Measurements from ENCODE around the gene LHB.

LHB gene

DNA sequence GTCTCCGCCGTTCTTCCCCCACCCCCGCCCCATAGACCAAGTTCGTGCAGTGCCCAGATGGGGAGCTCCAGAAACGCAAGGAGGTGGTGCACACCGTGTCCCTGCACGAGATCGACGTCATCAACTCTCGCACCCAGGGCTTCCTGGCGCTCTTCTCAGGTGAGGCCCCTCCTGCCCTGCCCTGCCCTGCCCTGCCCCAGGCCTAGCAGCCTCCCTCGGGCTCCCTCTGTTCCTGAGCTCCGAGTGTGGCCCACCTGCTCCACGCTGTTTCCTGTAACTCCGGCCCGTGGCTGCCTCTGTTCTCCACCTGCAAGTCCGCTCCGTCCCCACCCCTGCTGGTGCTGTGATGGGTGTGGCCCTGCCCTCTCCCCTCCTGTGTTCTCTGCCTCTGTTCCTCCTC lies 6.4 kb downstream of the LHB start:
- no peak for DNase-seq (ENCODE audit: low spot score)

DNA sequence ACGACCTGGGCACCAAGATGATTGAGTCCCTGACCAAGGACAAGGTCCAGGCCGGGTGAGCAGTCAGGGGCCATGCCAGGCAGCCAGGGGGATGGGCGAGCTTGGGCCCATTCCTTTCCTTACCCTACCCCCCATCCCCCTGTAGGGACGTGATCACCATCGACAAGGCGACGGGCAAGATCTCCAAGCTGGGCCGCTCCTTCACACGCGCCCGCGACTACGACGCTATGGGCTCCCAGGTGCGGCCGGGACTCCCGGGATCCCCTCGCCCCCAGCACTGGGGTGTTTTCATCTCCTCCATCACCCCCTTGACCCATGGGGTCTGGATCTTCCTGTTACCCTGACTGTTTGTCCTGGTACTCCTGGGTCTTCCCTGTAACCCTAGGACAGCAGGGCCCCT lies 7.1 kb downstream of the LHB start:
- DNase-seq (ENCODE audit: low spot score): no peak

DNA sequence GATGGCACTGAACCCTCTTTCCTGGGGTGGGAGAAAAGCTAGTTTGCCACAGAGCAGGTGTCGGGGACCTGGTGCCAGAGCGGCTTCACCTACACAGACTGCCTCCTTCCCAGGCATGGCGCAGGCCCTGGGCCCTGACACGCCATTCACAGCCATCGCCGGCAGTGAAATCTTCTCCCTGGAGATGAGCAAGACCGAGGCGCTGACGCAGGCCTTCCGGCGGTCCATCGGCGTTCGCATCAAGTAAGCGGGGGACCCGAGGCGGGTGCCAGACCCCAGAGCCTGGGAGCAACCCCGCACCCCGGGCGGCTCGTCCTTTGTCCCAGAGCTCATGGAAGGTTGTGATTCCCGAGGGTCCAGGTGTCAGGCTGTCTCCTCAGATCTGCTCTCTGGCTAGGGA lies 10.0 kb downstream of the LHB start:
- no peak for DNase-seq (ENCODE audit: low spot score)

DNA sequence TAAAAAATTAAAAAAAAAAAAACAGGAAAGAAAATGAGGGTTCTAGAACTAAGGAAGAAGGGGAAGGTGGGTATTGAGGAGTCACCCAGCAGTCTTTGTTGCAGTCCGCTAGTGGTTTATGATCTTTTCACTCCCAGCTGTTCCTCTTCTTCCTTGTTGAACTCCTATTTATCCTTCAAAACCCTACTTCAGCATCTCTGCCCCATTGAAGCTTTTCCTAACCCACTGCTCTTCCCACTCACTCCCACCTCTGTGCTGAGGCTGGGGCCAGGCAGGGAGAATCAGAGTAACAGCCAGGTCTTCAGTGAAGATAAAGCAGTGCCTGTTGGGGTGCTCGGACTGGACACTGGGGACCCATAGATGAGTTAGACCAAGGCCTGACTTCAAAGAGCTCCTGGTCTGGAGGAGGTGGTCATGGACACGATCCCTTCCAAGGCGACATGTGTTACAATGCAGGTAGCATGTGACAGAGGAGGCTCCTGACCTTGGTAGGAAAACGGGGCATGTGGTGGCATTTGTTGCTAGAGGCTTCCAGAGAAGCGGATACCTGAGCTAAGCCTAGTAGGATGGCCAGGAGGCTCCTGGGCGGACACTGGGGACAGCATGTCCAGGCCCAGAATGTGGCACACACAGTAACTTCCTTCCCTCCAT lies 11.8 kb downstream of the LHB start:
- no peak for DNase-seq (ENCODE audit: low spot score)

DNA sequence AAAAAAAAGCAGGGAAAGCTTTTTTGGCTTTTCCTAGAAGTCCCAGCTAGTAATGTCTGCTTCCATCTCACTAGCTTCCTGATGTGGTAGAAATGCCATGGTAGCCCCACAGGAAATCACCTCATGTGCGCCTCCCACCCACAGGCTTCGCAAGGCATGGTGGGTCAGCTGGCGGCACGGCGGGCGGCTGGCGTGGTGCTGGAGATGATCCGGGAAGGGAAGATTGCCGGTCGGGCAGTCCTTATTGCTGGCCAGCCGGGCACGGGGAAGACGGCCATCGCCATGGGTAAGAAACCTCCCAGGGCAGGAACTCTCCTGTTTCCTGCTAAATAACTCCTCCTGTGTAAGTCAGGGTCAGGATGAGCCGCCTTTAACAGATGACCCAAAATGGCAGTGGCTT lies 12.8 kb downstream of the LHB start:
- no peak for DNase-seq (ENCODE audit: low spot score)

DNA sequence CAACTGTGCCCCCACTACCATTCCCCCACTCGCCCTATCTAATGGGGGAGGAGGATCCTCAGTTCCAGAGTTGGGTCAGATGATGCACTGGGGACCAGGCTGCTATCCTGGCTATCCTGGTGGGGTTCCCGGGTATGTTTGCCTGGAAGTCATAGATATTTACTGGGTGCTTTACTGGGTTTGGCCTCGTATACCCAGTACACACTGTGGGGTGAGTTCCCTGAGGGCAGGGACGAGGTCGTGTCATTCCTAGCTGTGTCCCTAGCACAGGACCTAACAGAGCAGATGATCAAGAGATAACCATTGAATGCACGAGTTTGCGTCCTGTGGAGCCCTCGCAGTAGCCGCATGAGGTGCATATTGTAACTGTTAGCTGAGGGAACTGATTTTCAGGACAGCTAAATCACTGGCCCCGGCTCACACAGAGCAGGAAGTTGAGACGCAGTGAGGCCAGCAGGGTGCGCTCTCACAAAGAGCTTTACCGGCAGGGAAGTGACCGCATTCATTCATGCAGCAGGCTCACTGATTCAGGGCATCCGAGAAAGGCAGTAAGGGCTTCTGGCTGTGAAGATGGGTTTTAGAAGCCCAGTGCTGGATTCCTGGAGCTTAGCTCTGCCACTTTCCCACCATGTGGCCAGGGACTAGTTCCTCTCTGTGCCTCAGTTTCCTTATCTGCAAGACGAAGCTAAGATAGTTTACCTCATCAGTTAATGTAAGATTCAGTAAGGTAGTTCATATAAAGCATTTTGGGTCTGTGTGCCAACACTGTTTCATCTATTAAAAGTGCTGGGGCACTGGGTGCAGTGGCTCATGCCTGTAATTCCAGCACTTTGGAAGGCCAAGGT lies 17.2 kb downstream of the LHB start:
- DNase-seq (ENCODE audit: low spot score): peak; percentile 55

DNA sequence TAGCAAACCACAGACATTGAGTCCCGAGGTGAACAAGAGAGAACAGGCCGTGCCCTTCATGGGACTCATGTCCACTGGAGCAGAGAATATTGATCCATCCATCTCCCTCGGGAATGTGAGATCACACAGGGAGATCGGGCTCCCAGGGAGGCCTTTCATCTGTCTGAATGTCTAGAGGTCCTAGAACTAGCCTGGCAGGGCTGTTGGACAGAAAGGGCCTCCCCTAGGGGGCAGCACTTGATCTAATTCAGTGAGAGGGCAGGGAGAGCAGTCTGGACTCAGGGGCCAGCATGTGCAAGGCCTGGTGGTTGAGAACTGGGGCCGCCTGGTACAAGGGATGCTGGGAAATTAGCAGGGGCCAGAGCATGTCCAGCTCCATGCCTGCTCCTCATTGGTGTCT lies 18.9 kb downstream of the LHB start:
- no peak for DNase-seq (ENCODE audit: low spot score)

DNA sequence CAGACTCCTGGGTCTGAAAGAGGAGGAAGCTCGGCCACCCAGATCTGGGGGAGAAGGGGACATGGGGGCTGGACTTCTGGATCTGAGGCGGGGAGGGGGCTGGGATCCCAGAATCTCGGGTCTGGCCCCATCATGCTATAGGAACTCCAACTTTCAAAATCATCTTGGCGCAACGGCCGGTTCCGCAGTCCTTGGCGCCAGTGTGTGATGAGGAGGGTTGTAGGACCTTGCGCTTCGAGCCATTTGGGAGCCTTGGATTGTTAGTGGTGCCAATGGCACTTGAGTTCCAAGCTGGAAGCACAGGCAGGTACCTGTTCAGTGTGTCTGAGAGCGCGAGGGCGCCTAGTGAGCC lies 22.9 kb downstream of the LHB start:
- DNase-seq (ENCODE audit: low spot score): no peak

DNA sequence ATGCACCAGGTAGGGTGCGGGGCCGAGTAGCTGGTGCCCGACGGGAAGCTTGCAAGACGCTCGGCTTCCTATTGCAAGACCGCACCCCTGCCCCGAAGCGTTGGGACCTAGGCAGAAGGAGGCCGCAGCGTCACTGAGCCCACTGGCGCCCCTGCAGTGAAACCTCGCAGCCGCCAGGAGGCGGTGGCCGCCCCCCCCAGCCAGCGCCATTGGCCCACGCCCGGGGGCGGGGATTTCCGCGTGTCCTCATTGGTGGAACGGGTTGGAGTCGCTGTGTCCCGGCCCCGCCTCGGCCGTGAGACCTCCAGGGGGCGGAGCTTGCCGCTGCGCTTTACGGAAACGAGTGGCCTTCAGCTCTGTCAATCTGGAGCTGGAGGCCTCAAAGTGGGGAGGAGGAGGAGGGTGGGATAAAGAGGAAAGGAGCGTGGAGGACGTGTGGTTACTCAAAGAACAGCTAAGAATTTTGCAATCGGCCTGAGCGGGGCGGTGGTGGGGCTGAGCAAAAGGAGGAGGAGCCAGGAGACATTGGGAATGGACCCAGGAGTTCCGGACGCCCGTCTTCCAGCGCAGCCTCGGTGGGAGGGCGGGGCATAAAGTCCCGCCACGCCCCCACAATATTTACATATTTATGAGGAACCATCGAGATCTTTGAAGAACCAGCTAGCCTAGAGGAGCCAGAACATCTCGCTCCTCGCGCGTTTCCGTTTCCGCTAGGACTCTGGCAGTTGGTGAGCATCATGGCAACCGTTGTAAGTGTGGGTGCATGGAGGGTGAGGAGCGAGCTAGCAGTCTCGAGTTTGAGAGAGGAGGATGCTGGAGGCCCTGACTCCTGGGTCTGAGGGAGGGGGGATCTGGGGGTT lies 23.5 kb downstream of the LHB start, which contains the start of the genes GYS1 and RUVBL2:
TSS of gene GYS1 (minus strand) at position 135 of the 860 bp plus-strand sequence. CDS start 197 bp downstream, outside the sequence.
TSS of gene RUVBL2 (plus strand) at position 713 of the 860 bp plus-strand sequence. CDS start at position 738, 25 bp downstream.
- peak; percentile 100 for DNase-seq (ENCODE audit: low spot score)

DNA sequence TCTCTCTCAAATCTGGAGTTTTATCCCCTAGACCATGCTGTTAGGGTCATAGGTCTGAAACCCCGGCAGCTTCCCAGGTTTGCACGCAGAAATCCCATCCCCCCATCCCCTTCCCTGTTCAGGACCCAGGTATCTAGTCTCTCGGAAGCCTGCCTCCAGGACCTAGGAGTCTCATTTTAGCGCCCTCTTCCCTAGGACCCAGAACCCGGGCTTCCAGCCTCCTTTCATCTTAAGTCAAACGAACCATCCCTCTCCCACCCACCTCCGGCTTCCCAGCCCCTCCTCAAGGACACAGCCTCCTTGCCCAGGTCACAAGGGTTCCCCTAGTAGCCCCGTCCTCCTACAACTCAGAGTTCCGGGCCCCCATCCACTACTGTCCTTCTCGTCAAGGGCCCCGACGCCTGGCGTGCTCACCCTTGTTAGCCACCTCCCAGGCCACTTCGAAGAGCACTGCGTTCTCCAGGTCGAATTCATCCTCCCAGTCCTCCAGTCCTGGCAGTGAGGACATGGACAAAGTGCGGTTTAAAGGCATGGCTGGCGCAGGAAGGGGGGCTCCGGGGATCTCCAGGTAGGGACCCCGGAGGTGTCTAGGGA lies 24.2 kb downstream of the LHB start:
- peak; percentile 29 for DNase-seq (ENCODE audit: low spot score)

DNA sequence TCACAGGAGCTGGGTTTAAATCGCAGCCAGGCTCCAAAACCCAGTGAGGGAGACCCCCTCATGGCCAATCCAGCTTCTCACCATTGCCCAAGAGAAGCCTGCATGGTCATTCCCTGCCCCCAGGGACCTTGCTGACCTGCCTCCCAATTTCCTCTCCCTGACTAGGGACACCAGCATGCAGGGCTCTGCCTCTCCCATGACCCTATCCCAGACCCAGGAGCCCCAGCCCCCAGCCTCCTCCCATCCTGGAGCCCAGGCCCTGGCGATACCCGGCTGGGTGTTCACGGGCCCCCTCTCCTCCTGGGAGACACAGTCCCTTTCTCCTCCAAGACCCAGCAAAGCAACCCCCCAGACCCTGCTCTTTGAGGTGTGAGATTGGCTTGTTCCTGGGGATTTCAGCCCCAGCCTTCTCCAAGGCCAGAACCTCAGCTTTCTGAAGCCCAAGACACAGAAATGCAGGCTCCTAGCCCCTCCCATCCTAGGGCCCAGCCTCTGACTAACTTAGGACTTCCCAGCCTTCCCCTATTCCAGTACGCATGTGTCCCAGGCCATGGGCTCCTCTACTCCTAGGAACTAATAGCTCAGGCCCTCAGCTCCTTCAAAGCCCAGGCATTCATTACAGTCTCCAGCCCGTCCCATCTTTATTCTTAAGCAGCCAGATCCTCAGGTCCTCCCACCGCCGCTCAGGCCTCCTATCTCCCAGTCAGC lies 24.9 kb downstream of the LHB start:
- peak; percentile 56 for DNase-seq (ENCODE audit: low spot score)

DNA sequence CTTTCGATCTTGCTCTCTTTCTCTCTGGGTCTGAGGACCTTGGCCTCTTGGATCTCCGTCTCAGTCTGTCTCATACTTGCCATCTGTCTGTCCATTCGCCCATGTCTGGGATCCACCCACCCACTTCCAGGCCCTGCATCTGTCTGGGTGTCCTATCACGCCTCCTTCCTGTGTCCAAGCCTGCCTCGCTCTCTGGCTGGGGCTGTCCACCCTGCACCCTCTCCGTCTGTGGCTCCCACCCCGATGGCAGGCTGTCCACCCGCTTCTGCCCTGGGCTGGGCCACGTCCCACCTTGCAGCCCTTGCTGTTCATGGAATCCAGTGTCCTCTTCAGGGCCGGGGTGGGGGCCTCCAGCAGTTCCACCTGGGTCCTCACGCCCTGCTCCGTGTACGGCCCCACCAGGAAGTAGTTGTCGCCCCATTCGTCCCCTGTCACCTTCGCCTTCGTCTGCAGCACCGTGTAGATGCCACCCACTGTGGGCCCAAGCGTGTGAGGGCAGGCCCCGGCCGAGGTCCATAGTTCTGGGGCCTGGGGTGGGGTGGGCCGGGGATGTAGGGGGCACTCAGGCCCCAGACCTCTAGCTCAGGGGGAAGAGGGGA lies 25.8 kb downstream of the LHB start:
- DNase-seq (ENCODE audit: low spot score): no peak

DNA sequence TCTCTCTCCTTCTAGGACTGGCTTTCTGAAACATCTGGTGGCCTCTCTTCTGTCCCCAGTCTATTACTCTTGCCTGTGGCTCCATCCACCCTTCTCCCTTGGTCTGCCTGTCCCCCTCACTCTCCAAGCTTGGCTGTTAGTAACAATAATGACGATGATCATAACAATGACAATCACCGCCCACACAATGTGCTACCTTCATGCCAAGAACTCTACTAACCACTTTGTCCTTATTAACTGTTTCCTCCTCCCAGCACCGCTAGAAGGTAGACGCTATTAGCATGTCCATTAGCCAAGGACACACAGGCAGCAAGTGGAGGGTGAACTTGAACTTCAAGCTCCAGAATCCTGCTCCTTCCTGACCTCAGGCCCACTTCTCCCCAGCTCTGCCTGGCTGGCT lies 26.5 kb downstream of the LHB start:
- no peak for DNase-seq (ENCODE audit: low spot score)

DNA sequence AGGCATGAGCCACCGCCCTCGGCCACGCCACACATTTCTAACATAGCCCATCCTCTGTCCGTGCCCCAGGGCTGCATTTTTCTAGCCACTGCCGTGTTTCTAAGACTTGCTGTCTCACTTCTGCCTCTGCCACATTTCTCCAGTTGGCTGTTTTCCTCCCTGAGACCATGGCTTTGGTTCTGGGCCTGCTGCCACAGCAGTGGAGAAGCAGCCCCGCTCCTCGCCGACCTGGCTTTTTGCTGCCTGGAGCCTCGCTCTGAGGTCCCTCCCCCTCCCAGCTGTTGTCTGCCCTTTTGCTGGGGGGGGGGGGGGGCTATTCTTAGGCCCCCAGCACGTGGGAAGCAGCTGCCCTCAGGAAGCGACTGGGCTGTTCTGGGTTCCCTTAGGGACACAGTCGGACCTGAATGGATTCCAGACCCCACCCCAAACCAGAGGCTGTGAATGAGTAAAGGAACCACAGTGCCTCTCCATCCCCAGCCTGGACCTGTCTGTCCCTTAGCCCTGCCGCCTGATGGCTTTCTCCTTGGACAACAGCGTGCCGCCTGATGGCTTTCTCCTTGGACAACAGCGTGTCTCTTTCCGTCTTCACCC lies 27.1 kb downstream of the LHB start:
- DNase-seq (ENCODE audit: low spot score): peak; percentile 54

DNA sequence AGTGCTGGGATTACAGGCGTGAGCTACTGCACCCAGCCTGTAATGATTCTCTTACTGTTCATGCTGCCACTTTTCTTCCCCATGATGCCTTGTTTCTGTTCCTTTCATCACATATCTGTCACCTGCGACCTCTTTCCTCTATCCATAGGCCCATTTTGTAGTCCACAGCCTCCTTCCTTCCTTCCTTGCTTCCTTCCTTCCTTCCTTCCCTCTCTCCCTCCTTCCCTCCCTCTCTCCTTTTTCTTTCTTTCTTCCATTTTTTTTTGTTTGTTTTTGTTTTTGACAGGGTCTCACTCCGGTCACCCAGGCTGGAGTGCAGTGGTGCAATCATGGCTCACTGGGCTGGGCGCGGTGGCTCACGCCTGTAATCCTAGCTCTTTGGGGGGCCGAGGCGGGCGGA lies 28.0 kb downstream of the LHB start:
- no peak for DNase-seq (ENCODE audit: low spot score)

DNA sequence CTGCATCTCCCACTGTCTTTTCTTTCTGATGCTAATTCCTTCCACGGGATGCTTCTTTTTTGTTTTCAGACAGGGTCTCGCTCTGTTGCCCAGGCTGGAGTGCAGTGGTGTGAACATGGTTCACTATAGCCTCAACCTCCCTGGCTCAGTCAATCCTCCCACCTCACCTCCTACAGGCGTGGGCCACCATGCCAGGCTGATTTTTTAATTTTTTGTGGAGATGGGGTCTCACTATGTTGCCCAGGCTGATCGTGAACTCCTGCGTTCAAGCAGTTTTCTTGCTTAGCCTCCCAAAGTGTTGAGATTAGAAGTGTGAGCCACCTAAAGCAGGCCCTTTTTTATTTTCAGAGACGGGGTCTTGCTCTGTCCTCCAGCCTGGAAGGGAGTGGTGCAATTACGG lies 28.6 kb downstream of the LHB start:
- no peak for DNase-seq (ENCODE audit: low spot score)

DNA sequence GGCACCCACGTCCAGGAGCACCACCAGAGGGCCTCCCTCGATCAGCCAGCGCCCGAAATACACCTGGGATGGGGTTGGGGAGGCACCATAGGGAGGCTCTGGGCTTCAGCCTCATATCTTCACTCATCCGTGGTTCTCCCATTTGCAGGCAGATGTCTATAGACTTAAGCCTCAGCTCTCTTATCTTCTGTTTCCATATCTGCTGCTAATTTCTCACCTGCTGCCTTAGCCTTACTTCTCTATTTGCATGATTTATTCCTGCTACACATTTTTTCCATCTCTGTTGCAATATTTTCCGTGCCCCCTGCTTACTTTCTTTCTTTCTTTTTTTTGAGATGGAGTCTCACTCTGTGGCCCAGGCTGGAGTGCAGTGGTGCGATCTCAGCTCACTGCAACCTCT lies 29.6 kb downstream of the LHB start:
- DNase-seq (ENCODE audit: low spot score): no peak

DNA sequence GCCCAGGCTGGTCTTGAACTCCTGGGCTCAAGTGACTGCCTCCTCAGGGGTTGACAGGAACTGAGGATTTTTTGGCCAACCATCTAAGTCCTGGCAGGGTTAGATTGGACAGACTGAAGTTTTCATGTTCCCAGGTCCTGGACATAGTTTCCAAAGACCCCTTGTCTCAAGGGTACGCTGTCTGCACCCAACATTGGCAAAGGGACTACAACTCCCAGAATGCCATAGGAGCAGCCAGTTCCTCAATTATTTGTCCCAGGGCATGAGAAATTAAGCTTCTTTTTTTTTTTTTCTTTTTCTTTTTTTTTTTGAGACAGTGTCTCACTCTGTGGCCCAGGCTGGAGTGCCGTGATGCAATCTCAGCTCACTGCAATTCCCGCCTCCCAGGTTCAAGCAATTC lies 30.7 kb downstream of the LHB start:
- DNase-seq (ENCODE audit: low spot score): no peak

DNA sequence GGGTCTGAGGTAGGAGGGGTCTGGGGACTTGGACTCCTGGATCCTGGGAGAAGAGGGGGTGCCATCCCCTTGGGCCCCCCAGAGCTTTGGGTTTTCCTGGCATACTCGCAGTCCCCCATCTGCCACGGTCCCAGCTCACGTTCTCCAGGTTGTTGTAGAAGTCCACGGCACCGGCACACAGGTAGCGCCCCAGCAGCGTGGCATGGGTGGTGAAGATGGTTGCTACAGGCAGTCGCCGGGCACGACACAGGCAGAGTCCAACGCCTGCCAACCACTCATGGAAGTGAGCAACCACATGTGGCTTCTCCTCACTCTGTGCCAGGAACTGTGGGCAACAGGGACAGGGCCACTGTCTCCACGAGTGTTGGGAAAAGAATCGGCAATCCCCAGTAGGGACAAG lies 31.2 kb downstream of the LHB start:
- no peak for DNase-seq (ENCODE audit: low spot score)

DNA sequence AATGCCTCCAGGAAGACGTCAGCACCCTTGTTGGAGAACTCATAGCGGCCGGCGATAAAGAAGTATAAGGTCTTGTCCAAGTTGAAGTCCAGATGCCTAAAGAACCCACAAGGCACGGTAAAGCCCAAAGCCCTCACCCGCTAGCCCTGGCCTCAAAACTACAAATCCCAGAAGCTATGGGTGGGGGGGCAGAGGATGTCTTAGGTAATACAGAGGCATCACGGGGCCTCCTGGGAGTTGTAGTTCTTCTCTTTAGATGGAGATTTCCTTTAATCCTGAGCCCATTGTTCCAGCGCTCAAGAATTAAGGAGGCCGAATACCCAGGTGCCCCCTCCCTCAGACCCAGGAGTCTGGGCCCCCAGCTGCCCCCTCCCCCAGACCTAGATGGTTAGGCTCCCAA lies 34.6 kb downstream of the LHB start:
- no peak for DNase-seq (ENCODE audit: low spot score)

DNA sequence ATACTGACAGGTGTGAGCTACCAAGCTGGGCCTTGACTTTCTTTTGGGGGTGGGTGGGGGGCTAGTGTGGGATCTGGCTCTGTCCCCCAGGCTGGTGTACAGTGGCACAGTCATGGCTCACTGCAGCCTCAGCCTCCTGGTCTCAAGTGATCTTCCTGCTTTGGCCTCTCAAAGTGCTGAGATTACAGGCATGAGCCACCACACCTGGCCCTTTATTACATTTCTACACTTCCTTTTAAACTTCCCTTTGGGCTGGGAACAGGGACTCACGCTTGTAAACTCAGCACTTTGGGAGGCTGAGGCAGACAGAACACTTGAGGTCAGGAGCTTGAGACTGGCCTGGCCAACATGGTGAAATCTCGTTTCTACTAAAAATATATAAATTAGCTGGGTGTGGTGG lies 39.8 kb downstream of the LHB start:
- DNase-seq (ENCODE audit: low spot score): no peak

All from Ammon's horn (tissue), 1 donor.